Measurements from ENCODE around the gene ACOT8. TPM values are rescaled to one million over a fixed set of nuclear protein-coding genes. Genes with fewer than 3 reads are reported as not detected.
"Not testable (repeated sequence)": the region's sequence is repeated elsewhere in the genome, so short reads cannot be mapped to it uniquely, and the experiment has no call there.

ACOT8 gene
- total RNA-seq, 4 donors from 2014 or later = 17.2 to 31.5 (median 23.5) TPM

GRCh38 chr20:45878076-45878761 lies 21.0 kb upstream of the ACOT8 start:
- intact Hi-C loops (cut with DNase I; ENCODE audit: low total_unique reads) = no loop called here
- no peaks in the 10 kb centered on the region for H3K9me3 ChIP-seq
- no peaks in the 10 kb centered on the region for H3K36me3 ChIP-seq
- H3K27me3 ChIP-seq = no peaks in the 10 kb centered on the region
- no peak overlapping the region for H3K4me3 ChIP-seq
- H3K4me1 ChIP-seq = peaks cover 0 to 7% of the 10 kb centered on the region in 2 donors
- no peak for TF ChIP-seq CTCF (IDR thresholded peaks at IDR 0.05)
- TF ChIP-seq POLR2A (IDR thresholded peaks at IDR 0.05) = no peak
- no peak for DNase-seq
- H3K27ac ChIP-seq = no peak overlapping the region

DNA sequence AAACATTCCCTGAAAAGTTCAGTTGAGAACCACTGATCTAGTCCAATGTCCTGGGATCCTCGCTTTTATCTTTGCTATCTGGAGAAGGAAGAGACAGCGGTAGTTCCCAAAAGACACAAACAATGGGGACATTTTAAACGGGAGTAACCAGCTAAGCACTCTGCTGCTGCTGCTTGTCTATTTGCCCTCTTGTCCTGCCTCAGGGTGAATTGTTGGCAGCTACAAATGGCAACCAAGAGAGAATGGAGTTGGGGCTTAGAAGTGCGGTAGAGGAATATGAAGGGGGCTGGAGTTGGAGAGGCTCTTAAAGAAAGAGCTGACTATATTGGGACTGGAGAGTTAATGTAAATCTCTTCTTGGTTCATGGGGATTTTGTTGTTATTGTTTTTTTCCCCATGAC lies 17.4 kb upstream of the ACOT8 start:
- no peak overlapping the region for H3K4me3 ChIP-seq
- H3K4me1 ChIP-seq = no peaks in the 10 kb centered on the region
- H3K27me3 ChIP-seq = no peaks in the 10 kb centered on the region
- intact Hi-C loops (cut with DNase I; ENCODE audit: low total_unique reads) = no loop called here
- H3K9me3 ChIP-seq = no peaks in the 10 kb centered on the region
- TF ChIP-seq CTCF (IDR thresholded peaks at IDR 0.05) (no peak), POLR2A (IDR thresholded peaks at IDR 0.05) (no peak)
- DNase-seq = no peak
- no peak overlapping the region for H3K27ac ChIP-seq
- no peaks in the 10 kb centered on the region for H3K36me3 ChIP-seq

DNA sequence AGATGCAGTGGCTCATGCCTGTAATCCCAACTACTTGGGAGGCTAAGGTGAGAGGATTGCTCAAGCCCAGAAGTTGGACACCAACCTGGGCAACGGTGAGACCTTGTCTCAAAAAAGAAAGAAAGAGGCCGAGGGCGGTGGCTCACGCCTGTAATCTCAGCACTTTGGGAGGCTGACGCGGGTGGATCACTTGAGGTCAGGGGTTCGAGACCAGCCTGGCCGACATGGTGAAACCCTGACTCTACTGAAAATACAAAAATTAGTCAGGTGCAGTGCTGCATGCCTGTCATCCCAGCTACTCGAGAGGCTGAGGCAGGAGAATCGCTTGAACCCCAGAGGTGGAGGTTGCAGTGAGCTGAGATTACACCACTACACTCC lies 16.9 kb upstream of the ACOT8 start:
- H3K9me3 ChIP-seq; H3K4me1 ChIP-seq; H3K27me3 ChIP-seq; H3K27ac ChIP-seq; H3K36me3 ChIP-seq; DNase-seq; intact Hi-C loops (cut with DNase I; ENCODE audit: low total_unique reads); H3K4me3 ChIP-seq: not testable (repeated sequence)

DNA sequence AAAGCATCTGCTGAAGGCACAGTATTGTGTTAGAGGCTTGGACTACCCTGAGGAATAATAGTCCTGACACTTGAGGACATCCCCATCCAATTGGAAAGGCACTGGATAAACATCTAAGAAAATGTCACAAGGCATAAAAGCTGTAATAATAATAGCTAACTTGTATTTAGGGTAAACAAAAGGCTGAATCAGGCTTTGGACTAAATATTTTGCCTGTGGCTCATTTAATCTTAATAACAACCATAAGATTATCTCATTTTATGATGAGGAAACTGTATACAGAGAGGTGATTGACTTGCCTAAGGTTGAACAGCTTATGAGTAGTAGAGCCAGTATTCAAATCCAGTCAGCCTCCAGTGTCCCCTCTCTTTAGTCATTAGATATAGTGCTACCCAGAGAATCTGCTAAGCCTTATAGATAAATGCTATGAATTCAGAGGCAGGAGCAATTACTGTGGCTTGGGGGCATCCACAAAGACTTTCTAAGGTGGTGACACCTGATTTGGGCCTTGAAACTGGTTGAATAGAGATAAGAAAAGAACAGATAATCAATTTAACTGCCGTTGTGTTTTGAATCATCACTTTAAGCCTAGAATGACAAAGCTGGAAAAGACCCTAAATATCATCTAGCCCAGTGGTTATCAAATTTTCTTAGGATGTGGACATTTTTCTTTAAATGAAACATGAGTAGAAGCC lies 16.4 kb upstream of the ACOT8 start:
- no peaks in the 10 kb centered on the region for H3K4me1 ChIP-seq

GRCh38 chr20:45872626-45873025 lies 15.4 kb upstream of the ACOT8 start:
- Histone ChIP-seq H3K4me1 (no peaks in the 10 kb centered on the region), H3K9me3 (no peaks in the 10 kb centered on the region), H3K4me3 (no peak overlapping the region), H3K27ac (no peak overlapping the region), H3K27me3 (no peaks in the 10 kb centered on the region), H3K36me3 (no peaks in the 10 kb centered on the region)
- no peak for TF ChIP-seq CTCF (IDR thresholded peaks at IDR 0.05)
- no peak for TF ChIP-seq POLR2A (IDR thresholded peaks at IDR 0.05)
- no peak for DNase-seq
- intact Hi-C loops (cut with DNase I; ENCODE audit: low total_unique reads) = no loop called here

More for the DNA sequence above, 16.4 kb upstream of the ACOT8 start:
- Histone ChIP-seq H3K4me3 (no peak overlapping the region), H3K9me3 (no peaks in the 10 kb centered on the region), H3K36me3 (no peaks in the 10 kb centered on the region), H3K27me3 (no peaks in the 10 kb centered on the region), H3K27ac (no peak overlapping the region)
- no peak for DNase-seq
- intact Hi-C loops (cut with DNase I; ENCODE audit: low total_unique reads) = no loop called here
- no peak for TF ChIP-seq CTCF (IDR thresholded peaks at IDR 0.05)
- no peak for TF ChIP-seq POLR2A (IDR thresholded peaks at IDR 0.05)
